ENCODE results near the gene GK.

- TF ChIP-seq JUN (CRISPR knock-in tag; IDR thresholded peaks at IDR 0.05) (no peak), USF2 (CRISPR knock-in tag; IDR thresholded peaks at IDR 0.05) (no peak), NFYB (CRISPR knock-in tag; conservative IDR thresholded peaks at IDR 0.05; ENCODE audit: low read depth) (no peak), RORB (CRISPR knock-in tag; IDR thresholded peaks at IDR 0.05) (no peak), FOXJ3 (CRISPR knock-in tag; IDR thresholded peaks at IDR 0.05; ENCODE audit: borderline replicate concordance) (no peak), SMAD3 (CRISPR knock-in tag; IDR thresholded peaks at IDR 0.05; ENCODE audit: borderline replicate concordance) (no peak), MAX (CRISPR knock-in tag; IDR thresholded peaks at IDR 0.05) (no peak)
- TF ChIP-seq, protein P1, sequence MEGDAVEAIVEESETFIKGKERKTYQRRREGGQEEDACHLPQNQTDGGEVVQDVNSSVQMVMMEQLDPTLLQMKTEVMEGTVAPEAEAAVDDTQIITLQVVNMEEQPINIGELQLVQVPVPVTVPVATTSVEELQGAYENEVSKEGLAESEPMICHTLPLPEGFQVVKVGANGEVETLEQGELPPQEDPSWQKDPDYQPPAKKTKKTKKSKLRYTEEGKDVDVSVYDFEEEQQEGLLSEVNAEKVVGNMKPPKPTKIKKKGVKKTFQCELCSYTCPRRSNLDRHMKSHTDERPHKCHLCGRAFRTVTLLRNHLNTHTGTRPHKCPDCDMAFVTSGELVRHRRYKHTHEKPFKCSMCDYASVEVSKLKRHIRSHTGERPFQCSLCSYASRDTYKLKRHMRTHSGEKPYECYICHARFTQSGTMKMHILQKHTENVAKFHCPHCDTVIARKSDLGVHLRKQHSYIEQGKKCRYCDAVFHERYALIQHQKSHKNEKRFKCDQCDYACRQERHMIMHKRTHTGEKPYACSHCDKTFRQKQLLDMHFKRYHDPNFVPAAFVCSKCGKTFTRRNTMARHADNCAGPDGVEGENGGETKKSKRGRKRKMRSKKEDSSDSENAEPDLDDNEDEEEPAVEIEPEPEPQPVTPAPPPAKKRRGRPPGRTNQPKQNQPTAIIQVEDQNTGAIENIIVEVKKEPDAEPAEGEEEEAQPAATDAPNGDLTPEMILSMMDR (IDR thresholded peaks at IDR 0.05): no peak
These were observed 81.6 kb downstream of the GK start for GRCh38 chrX:30734782-30735181.
